ENCODE data around the gene UBXN1.

- no peak for TF ChIP-seq EZH2 (IDR thresholded peaks at IDR 0.05; ENCODE audit: borderline replicate concordance)
- TF ChIP-seq, protein P1, sequence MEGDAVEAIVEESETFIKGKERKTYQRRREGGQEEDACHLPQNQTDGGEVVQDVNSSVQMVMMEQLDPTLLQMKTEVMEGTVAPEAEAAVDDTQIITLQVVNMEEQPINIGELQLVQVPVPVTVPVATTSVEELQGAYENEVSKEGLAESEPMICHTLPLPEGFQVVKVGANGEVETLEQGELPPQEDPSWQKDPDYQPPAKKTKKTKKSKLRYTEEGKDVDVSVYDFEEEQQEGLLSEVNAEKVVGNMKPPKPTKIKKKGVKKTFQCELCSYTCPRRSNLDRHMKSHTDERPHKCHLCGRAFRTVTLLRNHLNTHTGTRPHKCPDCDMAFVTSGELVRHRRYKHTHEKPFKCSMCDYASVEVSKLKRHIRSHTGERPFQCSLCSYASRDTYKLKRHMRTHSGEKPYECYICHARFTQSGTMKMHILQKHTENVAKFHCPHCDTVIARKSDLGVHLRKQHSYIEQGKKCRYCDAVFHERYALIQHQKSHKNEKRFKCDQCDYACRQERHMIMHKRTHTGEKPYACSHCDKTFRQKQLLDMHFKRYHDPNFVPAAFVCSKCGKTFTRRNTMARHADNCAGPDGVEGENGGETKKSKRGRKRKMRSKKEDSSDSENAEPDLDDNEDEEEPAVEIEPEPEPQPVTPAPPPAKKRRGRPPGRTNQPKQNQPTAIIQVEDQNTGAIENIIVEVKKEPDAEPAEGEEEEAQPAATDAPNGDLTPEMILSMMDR (IDR thresholded peaks at IDR 0.05; ENCODE audit: poor library complexity): no peak
These were observed 1.7 kb downstream of the UBXN1 start for GRCh38 chr11:62677156-62677555.
